Thoracic aorta (tissue), 2 donors: ENCODE data around the gene DGKD. TPM values are rescaled to one million over a fixed set of nuclear protein-coding genes. Genes with fewer than 3 reads are reported as not detected.

ENCODE experiments used
- ATAC-seq: fragments of 150-250 bp; one replicate; pipeline ENCODE4 v1.8.0; 2017; ENCODE audit warnings: low read depth; ENCODE audit not compliant: insufficient number of reproducible peaks, low FRiP score
- DNase-seq: peaks from one replicate; pipeline ENCODE4 v3.0.0-alpha.2; 2020; ENCODE audit warnings: low spot score
- H3K27ac ChIP-seq, 2 donors: fragments of 200-600 bp; sonication (generic); 1 replicate in 1 of 2; 2 replicates in 1 of 2; pipeline ENCODE4 v1.5.1; 2016; ENCODE audit warnings: mild to moderate bottlenecking in 2 of 2, moderate library complexity in 2 of 2
- H3K27me3 ChIP-seq: fragments of 200-600 bp; sonication (generic); replicated peaks from 2 replicates; pipeline ENCODE4 v1.6.0; 2016; ENCODE audit warnings: mild to moderate bottlenecking; ENCODE audit not compliant: insufficient read depth
- H3K36me3 ChIP-seq: fragments of 200-600 bp; sonication (generic); one replicate; pipeline ENCODE4 v1.5.1; 2016
- H3K4me1 ChIP-seq, 2 donors: fragments of 200-600 bp; sonication (generic); 1 replicate in 1 of 2; 2 replicates in 1 of 2; pipeline versions ENCODE4 v1.5.1 to v1.6.0; 2016; ENCODE audit warnings: low read depth in 2 of 2, mild to moderate bottlenecking in 1 of 2; ENCODE audit not compliant: control insufficient read depth in 1 of 2
- H3K4me3 ChIP-seq: fragments of 200-600 bp; sonication (generic); 2 replicates; pipeline ENCODE4 v1.5.1; 2016; ENCODE audit warnings: mild to moderate bottlenecking
- H3K9me3 ChIP-seq: fragments of 200-600 bp; sonication (generic); 2 replicates; pipeline ENCODE4 v1.5.1; 2016
- CTCF ChIP-seq: fragments of 200-600 bp; sonication (generic); IDR thresholded peaks from one replicate; pipeline ENCODE4 v1.5.1; 2019; ENCODE audit warnings: antibody characterized with exemption
- total RNA-seq, 2 donors: library from RNA; depleted of rRNA; stranded (reverse); fragments of >200 nt; gene quantifications; one replicate each; pipeline versions ENCODE4 v1.1.0 to v1.2.3, GENCODE V29; 2016

The DGKD gene
- total RNA-seq, 2 donors from 2014 or later, result 47.3 to 47.9 TPM

- Histone ChIP-seq H3K36me3 (peaks cover 79% of the 10 kb centered on the region), H3K27ac (no peak overlapping the region), H3K27me3 (no peaks in the 10 kb centered on the region), H3K4me1 (no peaks in the 10 kb centered on the region), H3K4me3 (no peak overlapping the region), H3K9me3 (no peaks in the 10 kb centered on the region)
- ATAC-seq (no peak), DNase-seq (no peak)
- TF ChIP-seq CTCF, result no peak
Observed at GRCh38 chr2:233457356-233457755, 103.1 kb downstream of the DGKD start.

- Histone ChIP-seq H3K9me3 (no peaks in the 10 kb centered on the region), H3K4me3 (no peak overlapping the region), H3K27me3 (no peaks in the 10 kb centered on the region), H3K36me3 (peaks cover 77% of the 10 kb centered on the region), H3K27ac (no peak overlapping the region), H3K4me1 (no peaks in the 10 kb centered on the region)
- no peak for TF ChIP-seq CTCF
- DNase-seq, result no peak
- no peak for ATAC-seq
Observed at GRCh38 chr2:233458031-233458610, 103.8 kb downstream of the DGKD start.

- H3K27me3 ChIP-seq, result no peaks in the 10 kb centered on the region
- no peaks in the 10 kb centered on the region for H3K9me3 ChIP-seq
- TF ChIP-seq CTCF, result no peak
- H3K36me3 ChIP-seq, result peaks cover 78% of the 10 kb centered on the region
- no peak overlapping the region for H3K27ac ChIP-seq
- DNase-seq (no peak), ATAC-seq (no peak)
- no peak overlapping the region for H3K4me3 ChIP-seq
- no peaks in the 10 kb centered on the region for H3K4me1 ChIP-seq
Observed at GRCh38 chr2:233458826-233459225, 104.5 kb downstream of the DGKD start.

GRCh38 chr2:233459426-233459825, 105.1 kb downstream of the DGKD start:
- Histone ChIP-seq H3K27me3 (no peaks in the 10 kb centered on the region), H3K9me3 (no peaks in the 10 kb centered on the region), H3K27ac (no peak overlapping the region), H3K4me1 (no peaks in the 10 kb centered on the region), H3K36me3 (peaks cover 80% of the 10 kb centered on the region), H3K4me3 (no peak overlapping the region)
- ATAC-seq (no peak), DNase-seq (no peak)
- TF ChIP-seq CTCF, result no peak

- Histone ChIP-seq H3K27me3 (no peaks in the 10 kb centered on the region), H3K4me1 (no peaks in the 10 kb centered on the region), H3K36me3 (peaks cover 73% of the 10 kb centered on the region), H3K9me3 (no peaks in the 10 kb centered on the region), H3K27ac (no peak overlapping the region), H3K4me3 (no peak overlapping the region)
- DNase-seq (no peak), ATAC-seq (no peak)
- TF ChIP-seq CTCF, result no peak
Observed at GRCh38 chr2:233460726-233461441, 106.6 kb downstream of the DGKD start.
